Tracheal epithelial cell (primary cell): ENCODE measurements around the gene ACTG1. TPM values are rescaled to one million over a fixed set of nuclear protein-coding genes. Genes with fewer than 3 reads are reported as not detected.

Source experiments
- total RNA-seq: library from RNA; depleted of rRNA; stranded (reverse); fragments of >200 nt; gene quantifications from 2 replicates; pipeline ENCODE4 v1.2.1, GENCODE V29; 2014

Gene ACTG1
- 1,714 and 6,233 TPM in 2 replicates for total RNA-seq

GRCh38 chr17:81512562-81513371 lies at the start of gene ACTG1:
ACTG1 (minus strand) TSS chr17:81512799; CDS start chr17:81512354, 445 bp downstream.

GRCh38 chr17:81552244-81553017 lies 39.8 kb upstream of the ACTG1 start, which contains the start of gene FAAP100:
FAAP100 (minus strand) TSS chr17:81552353; CDS start chr17:81552330, 23 bp downstream.

GRCh38 chr17:81527591-81528383 lies 15.2 kb upstream of the ACTG1 start, which contains the start of gene FSCN2:
FSCN2 (plus strand) TSS chr17:81528377; CDS start chr17:81528532, 155 bp downstream.

Other genes starting within 250 kb of the ACTG1 start
- 54.1 and 64.8 TPM in 2 replicates for gene SLC38A10, start 217.5 kb downstream of the ACTG1 start, total RNA-seq
- 1.5 and 1.7 TPM in 2 replicates for gene BAHCC1, start 117.3 kb downstream of the ACTG1 start, total RNA-seq
- gene FSCN2, start 15.6 kb upstream of the ACTG1 start, total RNA-seq = under 0.01 and 1.9 TPM in 2 replicates
- 15.1 and 22.9 TPM in 2 replicates for gene FAAP100, start 39.6 kb upstream of the ACTG1 start, total RNA-seq
- 44.3 and 48.9 TPM in 2 replicates for gene NPLOC4, start 124.3 kb upstream of the ACTG1 start, total RNA-seq
- gene TSPAN10, start 124.4 kb upstream of the ACTG1 start, total RNA-seq = 0.21 and 0.48 TPM in 2 replicates
- 0.72 TPM in 1 of 2 replicates, not detected in the other for gene PDE6G, start 143.7 kb upstream of the ACTG1 start, total RNA-seq
- 57.8 and 61.0 TPM in 2 replicates for gene OXLD1, start 153.8 kb upstream of the ACTG1 start, total RNA-seq
- gene CCDC137, start 153.9 kb upstream of the ACTG1 start, total RNA-seq = 5.8 and 8.7 TPM in 2 replicates
- gene ARL16, start 171.0 kb upstream of the ACTG1 start, total RNA-seq = 21.7 and 27.2 TPM in 2 replicates
- gene HGS, start 171.2 kb upstream of the ACTG1 start, total RNA-seq = 91.4 and 114 TPM in 2 replicates
- 6.3 and 9.8 TPM in 2 replicates for gene MRPL12, start 190.6 kb upstream of the ACTG1 start, total RNA-seq
- 27.9 and 34.5 TPM in 2 replicates for gene SLC25A10, start 199.5 kb upstream of the ACTG1 start, total RNA-seq